Astrocyte (in vitro differentiated cells and primary cell): ENCODE results near the gene NLGN2.

Source experiments
- EZH2 ChIP-seq: IDR thresholded peaks from 2 replicates; pipeline ENCODE4 v1.6.1; 2012; ENCODE audit warnings: mild to moderate bottlenecking, low read length, inconsistent platforms; ENCODE audit not compliant: insufficient read depth
- TF ChIP-seq, protein P1 (sequence below): IDR thresholded peaks from 2 replicates; pipeline ENCODE4 v1.5.1; 2011; ENCODE audit warnings: low read depth, mild to moderate bottlenecking, inconsistent platforms, low read length, moderate library complexity; ENCODE audit not compliant: insufficient read depth

DNA sequence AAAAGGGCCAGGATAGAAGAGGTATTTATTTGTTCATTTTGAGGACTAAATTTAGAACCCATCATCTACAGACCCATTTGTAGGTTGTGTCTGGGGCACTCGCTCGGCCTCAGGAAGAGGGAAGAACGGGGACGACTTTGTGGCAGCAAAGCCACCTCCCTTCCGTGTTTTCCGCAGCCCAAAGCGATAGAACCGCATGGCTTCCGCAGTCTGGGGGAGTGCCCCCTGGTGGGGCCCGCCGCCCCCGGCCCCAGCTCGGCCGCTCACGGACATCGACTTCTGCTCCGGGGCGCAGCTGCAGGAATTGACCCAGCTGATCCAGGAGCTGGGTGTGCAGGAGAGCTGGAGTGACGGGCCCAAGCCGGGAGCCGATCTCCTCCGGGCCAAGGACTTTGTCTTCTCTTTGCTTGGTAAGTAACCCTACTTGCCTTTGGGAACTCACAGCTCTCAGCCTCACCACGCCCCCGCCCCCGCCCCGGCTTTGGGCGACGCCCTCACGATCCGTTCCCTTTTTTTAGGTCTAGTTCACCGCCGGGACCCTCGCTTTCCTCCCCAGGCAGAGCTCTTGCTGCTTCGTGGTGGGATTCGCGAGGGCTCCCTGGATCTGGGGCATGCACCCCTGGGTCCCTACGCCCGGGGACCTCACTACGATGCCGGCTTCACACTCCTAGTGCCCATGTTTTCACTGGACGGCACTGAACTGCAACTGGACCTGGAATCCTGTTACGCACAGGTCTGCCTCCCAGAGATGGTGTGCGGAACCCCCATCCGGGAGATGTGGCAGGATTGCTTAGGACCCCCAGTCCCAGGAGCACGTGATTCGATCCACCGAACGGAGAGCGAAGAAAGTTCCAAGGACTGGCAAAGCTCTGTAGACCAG lies 28.3 kb downstream of the NLGN2 start:
- TF ChIP-seq, protein P1, sequence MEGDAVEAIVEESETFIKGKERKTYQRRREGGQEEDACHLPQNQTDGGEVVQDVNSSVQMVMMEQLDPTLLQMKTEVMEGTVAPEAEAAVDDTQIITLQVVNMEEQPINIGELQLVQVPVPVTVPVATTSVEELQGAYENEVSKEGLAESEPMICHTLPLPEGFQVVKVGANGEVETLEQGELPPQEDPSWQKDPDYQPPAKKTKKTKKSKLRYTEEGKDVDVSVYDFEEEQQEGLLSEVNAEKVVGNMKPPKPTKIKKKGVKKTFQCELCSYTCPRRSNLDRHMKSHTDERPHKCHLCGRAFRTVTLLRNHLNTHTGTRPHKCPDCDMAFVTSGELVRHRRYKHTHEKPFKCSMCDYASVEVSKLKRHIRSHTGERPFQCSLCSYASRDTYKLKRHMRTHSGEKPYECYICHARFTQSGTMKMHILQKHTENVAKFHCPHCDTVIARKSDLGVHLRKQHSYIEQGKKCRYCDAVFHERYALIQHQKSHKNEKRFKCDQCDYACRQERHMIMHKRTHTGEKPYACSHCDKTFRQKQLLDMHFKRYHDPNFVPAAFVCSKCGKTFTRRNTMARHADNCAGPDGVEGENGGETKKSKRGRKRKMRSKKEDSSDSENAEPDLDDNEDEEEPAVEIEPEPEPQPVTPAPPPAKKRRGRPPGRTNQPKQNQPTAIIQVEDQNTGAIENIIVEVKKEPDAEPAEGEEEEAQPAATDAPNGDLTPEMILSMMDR = no peak
- peak; percentile 42 for TF ChIP-seq EZH2
